Adrenal gland (tissue), 12 donors: ENCODE results near the gene JARID2. TPM values are rescaled to one million over a fixed set of nuclear protein-coding genes. Genes with fewer than 3 reads are reported as not detected.

ENCODE experiments used
- DNase-seq, 7 donors: peaks; one replicate each; pipeline ENCODE4 v3.0.0-alpha.2; 2019 to 2020
- H3K27ac ChIP-seq, 5 donors: fragments of 200-600 bp; sonication (generic) in 4 of 5; 1 replicate in 3 of 5; 2 replicates in 2 of 5; pipeline versions ENCODE4 v1.5.1 to v1.8.0; 2016 to 2020; ENCODE audit warnings: mild to moderate bottlenecking in 1 of 5
- H3K27me3 ChIP-seq: fragments of 200-600 bp; 2 replicates; pipeline ENCODE4 v1.8.0; 2021
- H3K36me3 ChIP-seq, 2 donors: fragments of 200-600 bp; replicated peaks in 1 of 2; 1 replicate in 1 of 2; 2 replicates in 1 of 2; pipeline versions ENCODE4 v1.5.1 to v1.8.0; 2018 to 2022
- H3K4me1 ChIP-seq, 2 donors: fragments of 200-600 bp; replicated peaks in 1 of 2; 1 replicate in 1 of 2; 2 replicates in 1 of 2; pipeline versions ENCODE4 v1.5.1 to v1.8.0; 2018 to 2021
- H3K4me3 ChIP-seq, 4 donors: fragments of 200-600 bp; sonication (generic) in 3 of 4; one replicate each; pipeline ENCODE4 v1.5.1; 2016 to 2018
- H3K9me3 ChIP-seq, 3 donors: fragments of 200-600 bp; sonication (generic) in 1 of 3; replicated peaks in 1 of 3; 1 replicate in 2 of 3; 2 replicates in 1 of 3; pipeline versions ENCODE4 v1.5.1 to v1.8.0; 2016 to 2021
- CTCF ChIP-seq, 6 experiments: fragments of 450-650 bp in 4 of 6; fragments of 200-600 bp in 2 of 6; sonication (generic) in 1 of 6; IDR thresholded peaks; 1 replicate in 5 of 6; 2 replicates in 1 of 6; pipeline versions ENCODE4 v1.5.1 to v1.8.0; 2016 to 2021; ENCODE audit warnings: antibody characterized with exemption in 6 of 6, mild to moderate bottlenecking in 2 of 6, moderate library complexity in 1 of 6
- POLR2A ChIP-seq, 2 donors: fragments of 450-650 bp; IDR thresholded peaks; one replicate each; pipeline ENCODE4 v1.6.1; 2017; ENCODE audit warnings: antibody characterized with exemption in 2 of 2, mild to moderate bottlenecking in 2 of 2, moderate library complexity in 1 of 2
- WGBS, 4 donors: extraction: QIAGEN DNeasy Blood & Tissue Kit in 2 of 4; methylation state at CpG; one replicate each; pipeline versions ENCODE4 v1.1.5 to v1.1.7; 2013 to 2017; 5-methylcytosine and 5-hydroxymethylcytosine counted together
- intact Hi-C, 2 donors: fragments of 100-400 bp; cut with DNase I; formaldehyde crosslinking; loops; one replicate each; pipeline versions ENCODE4 v1.14.1 to v1.15.0; 2022 to 2023
- polyA plus RNA-seq, 3 donors: library from polyadenylated mRNA; stranded (reverse); fragments of 200-250 nt in 2 of 3; fragments of 350-450 nt in 1 of 3; fragmentation: Illumina TruSeq in 1 of 3; extraction: RNeasy Lipid Tissue Mini Kit (QIAGEN cat#74804) in 1 of 3; gene quantifications; one replicate each; pipeline ENCODE4 v1.2.3, GENCODE V29; 2013 to 2014
- total RNA-seq, 9 donors: library from RNA; depleted of rRNA in 4 of 9; stranded (reverse); fragments of >200 nt in 4 of 9; fragments of 120-200 nt in 1 of 9; fragmentation: NEBNext Ultra II Directional in 1 of 9; extraction: Animal tissue kit (Norgen Biotek cat#: 25700) in 1 of 9; gene quantifications; one replicate each; pipeline versions ENCODE4 v1.1.0 to v1.2.4, GENCODE V29; 2013 to 2023
- donor health status: healthy with polysubstance abuse.
- donor health status: Bipolar disorder and iron deficiency.
- donor health status: DM: yes; HTN: yes; CAD: no.
- donor health status: DM: no; HTN: no; CAD: no.
- donor health status: DM: no; HTN: no; CAD: no.
- donor health status: DM: yes; HTN: yes; CAD: no.

JARID2 gene
- total and polyA plus RNA-seq, 12 donors = 3.0 to 13.6 (median 8.2) TPM

DNA sequence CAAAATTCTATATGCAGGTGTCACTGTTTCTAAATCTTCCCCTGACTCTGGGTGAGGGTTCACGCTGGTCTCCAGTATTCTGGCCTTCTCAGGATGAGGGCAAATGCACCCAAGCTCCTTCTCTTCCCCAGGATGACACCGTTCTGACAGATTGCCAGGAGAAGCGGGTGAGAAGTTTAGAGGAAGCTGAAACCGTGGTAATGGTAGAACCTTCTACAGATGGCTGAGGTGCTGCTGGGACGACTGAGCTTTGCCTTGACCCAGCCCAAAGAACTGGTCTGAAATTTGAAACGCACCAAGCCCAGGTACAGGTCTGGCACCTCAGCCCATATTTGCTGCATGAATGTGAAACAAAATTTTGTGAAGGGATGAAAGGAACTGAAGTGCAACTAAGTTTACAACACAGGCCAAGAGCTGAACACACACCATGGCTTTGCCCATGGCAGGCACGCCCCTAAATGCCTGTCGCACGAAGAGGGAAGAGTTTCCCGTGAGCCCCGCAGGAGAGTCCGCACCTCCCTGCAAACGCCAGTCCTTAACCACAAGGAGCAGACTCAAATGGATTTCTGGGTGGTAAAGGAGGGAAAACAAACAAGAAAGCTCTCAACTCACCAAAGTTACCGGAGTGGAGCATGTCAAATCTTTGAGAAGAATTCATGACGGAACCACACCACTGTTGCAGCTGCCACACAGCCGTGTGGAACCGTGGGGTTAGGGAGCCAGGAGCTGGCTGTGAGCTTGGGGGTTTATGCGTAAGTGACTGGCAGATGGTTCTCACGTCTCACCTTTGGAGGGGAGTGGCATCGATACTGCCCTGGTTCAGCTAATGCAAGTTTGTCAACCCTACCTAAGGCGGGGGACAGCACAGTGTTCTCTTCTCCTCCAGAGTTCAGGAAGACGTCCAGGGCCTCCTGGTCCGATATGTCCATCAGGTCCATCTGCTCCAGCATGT, 278.1 kb downstream of the JARID2 start:
- Histone ChIP-seq H3K27me3 (no peaks in the 10 kb centered on the region), H3K36me3 (peaks cover 0 to 47% of the 10 kb centered on the region in 2 donors), H3K4me3 (no peak overlapping the region), H3K9me3 (no peaks in the 10 kb centered on the region), H3K4me1 (no peaks in the 10 kb centered on the region), H3K27ac (no peak overlapping the region)
- intact Hi-C loops = loop anchor here in 1 of 2 donors (10.0 kb wide), 1 partner anchor 91 kb away; no protein-coding TSS in a partner anchor
- peak in 4 of 7 donors; percentile 8 to 47 (median 14) for DNase-seq
- TF ChIP-seq POLR2A (IDR thresholded peaks at IDR 0.05) = no peak
- TF ChIP-seq CTCF (IDR thresholded peaks at IDR 0.05) = no peak
- WGBS, 4 donors = 94 to 95% (median 95%) methylated on average over 21 to 23 of the region's 23 CpGs

DNA sequence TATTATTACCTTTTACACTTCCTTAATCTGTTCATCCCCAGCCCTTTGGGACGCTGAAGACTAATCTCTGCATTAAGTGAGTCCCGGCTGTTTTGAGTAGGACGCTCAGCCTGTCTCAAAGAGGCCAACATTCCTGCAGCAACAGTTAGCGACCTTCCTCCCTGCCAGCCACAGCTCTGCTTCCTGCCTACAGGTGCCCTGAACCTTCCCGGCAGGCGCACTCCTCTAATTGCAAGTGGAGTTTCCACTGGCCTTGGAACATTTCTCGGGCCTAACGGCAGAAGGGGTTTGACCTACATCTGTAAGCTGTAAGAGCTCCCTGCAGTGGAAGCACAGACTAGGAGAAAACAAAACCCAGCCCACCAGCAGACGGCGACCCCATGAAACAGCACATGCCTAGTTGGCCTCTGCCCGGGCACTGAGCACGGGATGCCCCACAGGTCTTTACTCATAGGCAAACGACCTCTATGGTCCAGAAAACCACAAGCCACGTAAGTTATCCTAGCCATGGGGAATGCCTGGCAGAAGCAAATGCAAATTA, 279.1 kb downstream of the JARID2 start:
- intact Hi-C loops = loop anchor here in 1 of 2 donors (10.0 kb wide), 1 partner anchor 90 kb away; no protein-coding TSS in a partner anchor
- peak in 6 of 7 donors; percentile 14 to 57 (median 44) for DNase-seq

DNA sequence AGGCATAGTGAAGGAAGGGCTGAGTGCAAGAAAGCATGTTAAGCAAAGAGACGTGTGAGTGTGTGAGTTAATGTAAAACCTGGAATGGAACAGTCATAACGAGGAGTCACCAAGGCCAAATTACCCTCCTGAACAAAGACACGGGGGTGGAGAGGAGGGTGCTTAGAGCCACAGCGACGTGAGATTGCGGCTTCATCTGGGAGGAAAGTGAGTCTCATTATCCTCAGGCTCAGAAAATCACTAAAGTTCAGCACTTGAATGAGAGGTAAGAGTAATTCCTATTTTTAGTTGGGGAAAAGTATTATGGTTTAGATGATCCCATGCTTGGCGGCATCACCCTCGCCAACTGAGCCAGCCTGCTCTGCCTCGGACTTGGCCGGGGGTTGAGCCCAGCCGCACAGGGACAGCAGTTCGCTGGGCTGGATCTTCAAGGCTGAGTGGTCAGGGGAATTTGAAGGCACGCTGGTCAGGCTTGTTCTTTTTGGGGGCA, 280.4 kb downstream of the JARID2 start:
- intact Hi-C loops = loop anchor here in 1 of 2 donors (10.0 kb wide), 1 partner anchor 89 kb away; no protein-coding TSS in a partner anchor
- peak in 1 of 7 donors; percentile 12 for DNase-seq
- no peaks in the 10 kb centered on the region for H3K27me3 ChIP-seq

More for the DNA sequence above, 279.1 kb downstream of the JARID2 start:
- Histone ChIP-seq H3K27me3 (no peaks in the 10 kb centered on the region), H3K27ac (peak overlapping the region in 1 of 5 donors; percentile 8), H3K4me3 (no peak overlapping the region), H3K9me3 (no peaks in the 10 kb centered on the region), H3K4me1 (no peaks in the 10 kb centered on the region), H3K36me3 (peaks cover 0 to 37% of the 10 kb centered on the region in 2 donors)
- no peak for TF ChIP-seq CTCF (IDR thresholded peaks at IDR 0.05)
- WGBS, 4 donors = 50 to 66% (median 61%) methylated on average over 14 of the region's 14 CpGs

More for the DNA sequence above, 280.4 kb downstream of the JARID2 start:
- 95 to 96% (median 95%) methylated on average over 13 of the region's 13 CpGs for WGBS, 4 donors
- H3K4me3 ChIP-seq = no peak overlapping the region
- peaks cover 0 to 24% of the 10 kb centered on the region in 2 donors for H3K36me3 ChIP-seq
- H3K9me3 ChIP-seq = no peaks in the 10 kb centered on the region
- no peaks in the 10 kb centered on the region for H3K4me1 ChIP-seq
- TF ChIP-seq CTCF (IDR thresholded peaks at IDR 0.05) (no peak), POLR2A (IDR thresholded peaks at IDR 0.05) (no peak)
- H3K27ac ChIP-seq = no peak overlapping the region
